Right ventricle myocardium inferior (tissue), 1 donor: Measurements from ENCODE around the gene CUX1. TPM values are rescaled to one million over a fixed set of nuclear protein-coding genes. Genes with fewer than 3 reads are reported as not detected.
"Not testable (repeated sequence)": the region's sequence is repeated elsewhere in the genome, so short reads cannot be mapped to it uniquely, and the experiment has no call there.

Experiments
- ATAC-seq: fragments of 200-7000 bp; cut with Tn5 transposase; one replicate; pipeline ENCODE4 v1.9.1; 2020; ENCODE audit warnings: mild to moderate bottlenecking, moderate library complexity
- DNase-seq: peaks from one replicate; pipeline ENCODE4 v3.0.0; 2021; ENCODE audit errors: missing footprints
- intact Hi-C: fragments of 100-400 bp; cut with DNase I; formaldehyde crosslinking; loops from one replicate; pipeline ENCODE4 v1.11.0; 2022
- total RNA-seq: library from RNA; stranded (reverse); fragmentation: NEBNext Ultra II Directional; extraction: Animal tissue kit (Norgen Biotek cat#: 25700); gene quantifications from one replicate; pipeline ENCODE4 v1.2.1, GENCODE V29; 2021
- donor health status: DM: no; HTN: yes; CAD: no; lungs with severe emphysema.

CUX1 gene
- total RNA-seq, 1 donor from 2014 or later = 107 TPM

DNA sequence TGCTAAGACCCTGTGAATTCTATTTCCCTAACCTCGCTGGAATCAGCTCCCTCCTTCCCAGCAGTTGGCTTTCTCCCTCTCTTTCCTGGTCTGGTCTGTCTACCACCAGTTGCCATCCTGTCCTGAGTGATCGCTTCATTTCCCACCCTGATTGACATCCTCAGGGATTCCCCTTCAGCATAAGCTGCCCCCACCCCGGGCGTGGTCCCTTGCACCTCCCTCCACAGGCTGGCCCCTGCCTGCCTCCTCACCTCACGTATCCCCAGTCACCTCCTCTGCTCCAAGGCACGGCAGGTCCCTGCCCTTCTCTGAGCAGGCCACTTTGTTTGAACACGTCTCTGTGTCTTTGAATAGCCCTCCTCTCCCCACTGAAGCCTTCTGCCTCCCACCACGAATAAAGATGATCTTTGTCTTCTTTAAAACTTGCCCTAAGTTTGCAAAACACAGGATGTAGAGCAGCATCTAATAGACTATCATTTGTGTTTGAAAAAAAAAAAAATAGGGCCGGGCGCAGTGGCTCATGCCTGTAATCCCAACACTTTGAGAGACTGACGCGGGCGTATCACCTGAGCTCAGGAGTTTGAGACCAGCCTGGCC lies 233.5 kb downstream of the CUX1 start:
- DNase-seq (no peak), ATAC-seq (no peak)
- intact Hi-C loops = no loop called here

GRCh38 chr7:102051736-102052135 lies 234.3 kb downstream of the CUX1 start:
- intact Hi-C loops, ATAC-seq, DNase-seq: not testable (repeated sequence)

DNA sequence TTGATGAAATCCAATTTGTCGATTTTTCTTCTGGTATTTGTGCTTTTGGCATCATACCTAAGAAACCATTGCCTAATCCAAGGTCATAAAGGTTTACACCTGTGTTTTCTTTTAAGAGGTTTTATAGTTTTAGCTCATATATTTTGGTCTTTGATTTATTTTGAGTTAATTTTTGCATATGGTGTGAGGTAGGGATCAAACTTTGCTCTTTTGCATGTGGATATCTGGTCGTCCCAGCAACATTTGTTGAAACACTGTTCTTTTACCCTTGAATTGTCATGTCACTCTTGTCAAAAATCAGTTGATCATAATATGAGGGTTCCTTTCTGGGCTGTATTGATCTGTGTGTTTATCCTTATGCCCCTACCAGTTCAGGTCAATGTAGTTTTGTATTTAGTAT lies 236.7 kb downstream of the CUX1 start:
- ATAC-seq = no peak
- intact Hi-C loops = no loop called here
- no peak for DNase-seq

- DNase-seq = no peak
- intact Hi-C loops = no loop called here
- no peak for ATAC-seq
These were observed 238.0 kb downstream of the CUX1 start for GRCh38 chr7:102055181-102055976.

- intact Hi-C loops = no loop called here
- ATAC-seq = no peak
- DNase-seq = no peak
These were observed 242.1 kb downstream of the CUX1 start for GRCh38 chr7:102059524-102059923.

- DNase-seq = no peak
- intact Hi-C loops = no loop called here
- no peak for ATAC-seq
These were observed 244.0 kb downstream of the CUX1 start for GRCh38 chr7:102061354-102061945.

DNA sequence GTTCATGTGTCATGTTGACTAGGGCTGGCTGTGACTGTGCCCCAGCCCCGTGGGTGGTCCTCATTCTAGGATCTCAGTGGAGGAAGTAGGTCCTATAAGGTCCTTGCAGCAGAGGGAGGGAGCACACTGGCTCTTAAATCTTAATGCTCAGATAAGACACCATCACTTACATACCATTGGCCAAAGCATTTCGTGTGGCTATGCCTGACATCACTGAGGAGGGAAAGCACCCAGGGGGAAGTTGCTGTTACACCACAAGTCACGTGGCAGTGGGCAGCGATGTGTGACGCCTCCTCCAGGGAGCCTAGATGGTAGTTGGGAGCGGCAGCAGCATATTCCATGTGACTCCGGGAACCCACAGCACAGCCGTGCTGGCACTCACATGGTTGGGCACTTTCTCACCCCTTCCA lies 244.6 kb downstream of the CUX1 start:
- DNase-seq (no peak), ATAC-seq (no peak)
- intact Hi-C loops = no loop called here

- ATAC-seq (peak; percentile 13), DNase-seq (no peak)
- intact Hi-C loops = no loop called here
These were observed 246.3 kb downstream of the CUX1 start for GRCh38 chr7:102063690-102064180.

DNA sequence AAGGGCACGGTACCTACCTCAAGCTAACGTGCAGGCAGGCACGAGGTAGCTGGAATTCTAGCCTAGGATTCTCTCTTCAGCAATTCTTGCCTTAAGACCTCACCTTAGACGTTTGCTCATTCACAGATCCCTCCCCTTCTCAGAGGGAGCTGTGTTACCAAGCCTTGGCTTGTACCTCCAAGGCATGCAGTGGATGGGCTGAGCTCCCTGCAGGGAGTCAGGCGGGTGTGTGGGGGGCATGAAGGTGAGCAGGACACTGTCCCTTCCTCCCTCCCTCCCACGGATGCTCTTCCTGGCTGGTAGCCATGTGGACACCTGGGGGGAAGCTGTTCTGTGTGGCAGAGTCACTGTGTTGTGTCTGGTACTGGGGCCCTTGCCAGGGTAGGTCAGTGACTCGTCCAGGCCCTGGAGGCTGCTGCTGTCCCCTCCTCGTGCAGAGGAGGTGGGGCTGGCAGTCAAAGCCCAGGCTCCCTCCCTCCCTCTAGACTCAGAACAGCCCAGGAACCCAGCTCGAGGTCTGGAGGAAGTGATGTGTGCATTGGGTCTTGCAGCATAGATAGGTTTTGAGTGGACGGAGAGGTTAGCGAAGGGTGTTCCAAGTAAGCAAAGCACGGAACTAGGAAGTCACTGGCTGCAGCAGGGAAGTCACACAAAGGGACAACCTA lies 247.1 kb downstream of the CUX1 start:
- peak; percentile 71 for ATAC-seq
- intact Hi-C loops = no loop called here
- no peak for DNase-seq

GRCh38 chr7:102065226-102065625 lies 247.8 kb downstream of the CUX1 start:
- no peak for ATAC-seq

DNA sequence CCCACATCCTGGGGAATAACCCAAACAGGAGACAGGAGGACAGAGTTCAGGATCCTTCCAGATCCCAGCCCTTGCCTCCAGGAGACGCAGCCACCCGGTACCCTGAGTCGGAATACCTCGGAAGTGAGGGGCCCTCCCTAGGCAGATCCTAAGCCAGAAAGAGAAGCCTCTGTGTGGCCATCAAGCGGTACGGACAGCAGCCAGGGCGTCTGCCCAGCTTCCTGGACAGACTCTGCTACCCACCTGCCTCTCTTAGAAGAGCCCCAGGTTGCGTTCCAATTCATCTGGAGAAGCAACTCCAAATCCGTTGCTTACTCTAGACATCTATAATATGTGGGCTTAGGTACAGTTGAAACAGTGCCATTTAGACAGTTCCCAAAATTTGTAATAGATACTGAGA lies 249.1 kb downstream of the CUX1 start:
- intact Hi-C loops = no loop called here
- no peak for DNase-seq
- no peak for ATAC-seq

More at GRCh38 chr7:102065226-102065625, 247.8 kb downstream of the CUX1 start:
- intact Hi-C loops = no loop called here
- no peak for DNase-seq

DNA sequence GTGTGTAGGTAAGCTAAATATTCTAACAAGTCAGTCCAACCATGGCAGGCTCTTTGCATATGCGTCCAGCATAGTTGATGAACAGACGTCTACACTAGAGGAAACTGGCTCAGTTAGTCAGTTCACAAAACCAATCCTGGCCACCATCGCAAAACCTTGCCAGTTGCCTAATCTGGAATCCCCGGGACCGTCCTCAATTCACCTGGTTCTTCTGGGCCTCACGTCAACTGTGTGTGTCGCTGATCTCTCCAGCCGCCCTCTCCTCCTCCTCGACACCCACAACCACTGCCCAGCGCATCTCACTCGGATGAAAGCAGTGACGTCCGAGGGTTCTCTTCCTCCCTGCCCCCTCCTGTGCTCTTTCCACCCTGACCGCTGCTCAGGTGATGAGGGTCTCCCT lies 251.4 kb downstream of the CUX1 start:
- ATAC-seq = no peak
- DNase-seq = no peak
- intact Hi-C loops = no loop called here

DNA sequence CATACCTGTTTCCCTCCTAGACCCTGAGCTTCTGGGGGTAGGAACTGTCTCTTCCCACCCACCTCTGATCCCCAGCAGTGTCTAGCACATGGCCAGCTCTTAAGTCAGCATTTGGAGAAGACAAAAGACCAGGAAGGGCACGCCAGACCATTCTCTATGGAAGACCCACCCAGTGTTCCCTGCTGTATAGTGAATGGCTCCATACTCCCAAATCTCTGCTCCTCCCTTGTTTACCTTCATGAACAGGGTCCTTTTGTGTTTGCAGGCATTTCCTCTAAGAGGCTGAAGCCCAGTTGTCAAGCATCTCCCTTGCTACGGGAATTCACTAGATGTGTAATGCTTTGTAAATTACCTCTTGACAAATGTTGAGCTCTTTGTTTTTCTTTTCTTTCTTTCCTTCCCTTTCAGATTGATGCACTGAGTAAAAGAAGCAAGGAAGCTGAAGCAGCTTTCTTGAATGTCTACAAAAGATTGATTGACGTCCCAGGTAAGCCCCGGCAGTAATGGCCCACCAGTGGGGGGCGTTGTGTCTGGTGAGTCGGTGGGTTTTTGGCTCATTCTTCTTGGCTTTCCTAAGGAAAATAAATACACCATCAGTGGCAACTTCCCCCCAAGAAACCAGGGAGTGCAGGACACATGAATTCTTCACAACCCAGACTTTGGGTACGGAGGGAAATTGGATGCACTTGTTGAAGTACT lies 252.7 kb downstream of the CUX1 start:
- intact Hi-C loops = no loop called here
- DNase-seq (no peak), ATAC-seq (no peak)

GRCh38 chr7:102072003-102072402 lies 254.6 kb downstream of the CUX1 start:
- intact Hi-C loops = no loop called here
- ATAC-seq (no peak), DNase-seq (no peak)

- ATAC-seq (peak; percentile 53), DNase-seq (no peak)
- intact Hi-C loops = no loop called here
These were observed 255.3 kb downstream of the CUX1 start for GRCh38 chr7:102072636-102073209.

DNA sequence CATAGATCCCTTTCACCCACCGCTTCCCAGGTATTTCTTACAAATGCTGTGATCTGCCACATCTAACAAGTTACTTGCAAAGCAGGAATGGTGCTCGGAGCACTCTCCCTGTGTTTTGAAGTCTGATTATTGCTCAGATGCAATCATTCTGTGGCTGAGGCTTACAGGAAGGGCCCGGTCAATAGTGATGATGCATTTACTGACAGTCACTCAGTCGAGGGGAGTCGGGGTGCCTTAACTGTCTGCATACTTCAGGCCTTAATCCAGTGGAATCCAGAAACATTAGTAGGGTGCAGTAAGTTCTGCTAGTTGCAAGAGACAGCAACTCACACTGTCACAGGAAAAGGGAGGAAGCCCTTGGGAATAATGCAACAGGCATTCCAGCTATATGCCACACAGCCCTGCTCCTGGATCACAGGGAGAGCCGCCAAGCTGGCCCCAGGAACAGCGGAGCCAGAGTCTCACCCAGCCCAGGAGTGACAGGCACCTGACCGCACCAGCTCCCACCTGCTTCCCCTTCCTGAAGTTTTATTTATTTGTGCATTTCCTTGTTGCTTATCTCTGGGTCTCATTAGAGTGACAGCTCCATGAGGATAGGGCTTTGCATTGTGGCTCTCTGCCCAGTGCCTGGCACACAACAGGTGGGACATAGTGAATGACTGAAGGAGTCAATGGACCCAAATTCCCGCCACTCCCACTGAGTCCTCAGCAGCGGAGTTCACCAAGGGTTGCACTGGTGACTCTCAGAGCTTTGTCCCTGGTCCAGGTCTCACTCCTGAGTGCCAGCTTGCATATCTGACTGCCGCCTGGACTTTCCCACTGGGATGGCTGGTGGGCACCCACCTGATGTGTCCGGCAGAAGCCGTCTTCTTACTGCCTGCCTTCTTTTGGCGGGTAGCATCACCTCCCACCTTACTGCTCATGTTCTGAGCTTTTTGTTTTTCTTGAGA lies 256.8 kb downstream of the CUX1 start:
- intact Hi-C loops = no loop called here
- ATAC-seq = no peak

GRCh38 chr7:102075126-102075525 lies 257.7 kb downstream of the CUX1 start:
- intact Hi-C loops = no loop called here
- ATAC-seq (no peak), DNase-seq (no peak)

More for the DNA sequence above, 256.8 kb downstream of the CUX1 start:
- DNase-seq = no peak
